HepG2 (cell line): ENCODE measurements around the gene SERPINB6. TPM values are rescaled to one million over a fixed set of nuclear protein-coding genes. Genes with fewer than 3 reads are reported as not detected.

Experiments
- CREB1 ChIP-seq, 2 experiments: fragments of 450-650 bp in 1 of 2; IDR thresholded peaks; 2 replicates each; pipeline ENCODE4 v1.6.1; 2016 to 2017; ENCODE audit warnings: control low read depth in 1 of 2, mild to moderate bottlenecking in 1 of 2, missing compliant biosample characterization in 1 of 2, missing genetic modification characterization in 1 of 2
- DR1 ChIP-seq: sonication (generic); formaldehyde crosslinking; IDR thresholded peaks from 2 replicates; pipeline ENCODE4 v1.8.0; 2021; ENCODE audit warnings: mild to moderate bottlenecking, missing genetic modification reagents, inconsistent platforms
- KAT2B ChIP-seq: fragments of 150-350 bp; IDR thresholded peaks from 2 replicates; pipeline ENCODE4 v1.6.1; 2014; ENCODE audit warnings: low read depth, low read length, borderline replicate concordance
- KDM2A ChIP-seq: sonication (generic); formaldehyde crosslinking; IDR thresholded peaks from 2 replicates; pipeline ENCODE4 v1.4.0; 2020; ENCODE audit warnings: low read depth, missing genetic modification reagents, borderline replicate concordance
- MAFK ChIP-seq, 2 experiments: IDR thresholded peaks in 1 of 2; conservative IDR thresholded peaks in 1 of 2; 2 replicates each; pipeline ENCODE4 v1.6.1; 2011; ENCODE audit warnings: improper control_type of control experiment in 2 of 2, low read length in 2 of 2
- MBD4 ChIP-seq: IDR thresholded peaks from 2 replicates; pipeline ENCODE4 v1.6.1; 2012; ENCODE audit warnings: low read length, inconsistent platforms, borderline replicate concordance
- NAIF1 ChIP-seq: sonication (generic); formaldehyde crosslinking; IDR thresholded peaks from 2 replicates; pipeline ENCODE4 v1.5.0; 2020; ENCODE audit warnings: mild to moderate bottlenecking, missing genetic modification reagents, borderline replicate concordance
- NFYC ChIP-seq: IDR thresholded peaks from 2 replicates; pipeline ENCODE4 v1.6.1; 2016; ENCODE audit warnings: missing genetic modification reagents, missing compliant biosample characterization
- RARG ChIP-seq: sonication (generic); formaldehyde crosslinking; IDR thresholded peaks from 2 replicates; pipeline ENCODE4 v1.4.0; 2020; ENCODE audit warnings: low read depth, mild to moderate bottlenecking, missing genetic modification reagents
- SRF ChIP-seq: IDR thresholded peaks from 2 replicates; pipeline ENCODE4 v1.6.1; 2011; ENCODE audit warnings: mild to moderate bottlenecking, low read depth, low read length, moderate library complexity
- ZBTB21 ChIP-seq: sonication (generic); formaldehyde crosslinking; IDR thresholded peaks from 2 replicates; pipeline ENCODE4 v1.4.0; 2020; ENCODE audit warnings: missing genetic modification reagents
- ZNF264 ChIP-seq: sonication (generic); formaldehyde crosslinking; IDR thresholded peaks from 2 replicates; pipeline ENCODE4 v1.4.0; 2020; ENCODE audit warnings: missing genetic modification reagents
- ZNF317 ChIP-seq: sonication (generic); formaldehyde crosslinking; IDR thresholded peaks from 2 replicates; pipeline ENCODE4 v1.5.0; 2020; ENCODE audit warnings: mild to moderate bottlenecking, missing genetic modification reagents
- ZNF337 ChIP-seq: sonication (generic); formaldehyde crosslinking; IDR thresholded peaks from 2 replicates; pipeline ENCODE4 v1.5.1; 2020; ENCODE audit warnings: missing genetic modification reagents, low read depth, mild to moderate bottlenecking, borderline replicate concordance
- ZNF530 ChIP-seq: sonication (generic); formaldehyde crosslinking; IDR thresholded peaks from 2 replicates; pipeline ENCODE4 v1.5.0; 2020; ENCODE audit warnings: low read depth, mild to moderate bottlenecking, missing genetic modification reagents
- ZNF546 ChIP-seq: sonication (generic); formaldehyde crosslinking; conservative IDR thresholded peaks from 2 replicates; pipeline ENCODE4 v1.8.1; 2023; ENCODE audit warnings: mild to moderate bottlenecking, missing genetic modification reagents
- polyA plus RNA-seq, 8 experiments: library from polyadenylated mRNA; depleted of rRNA in 3 of 8; stranded (reverse) in 7 of 8; unstranded in 1 of 8; fragments of >200 nt; fragmentation: Illumina TruSeq in 4 of 8; extraction: Trizol in 4 of 8; gene quantifications; 2 replicates each; pipeline versions ENCODE4 v1.2.1 to v1.2.3, GENCODE V29; 2011 to 2016; ENCODE audit warnings: low read depth in 4 of 8, missing spikeins in 1 of 8, mixed read lengths in 1 of 8; ENCODE audit not compliant: insufficient read depth in 1 of 8
- total RNA-seq, 5 experiments: library from RNA; depleted of rRNA; stranded (reverse); fragments of >200 nt; fragmentation: Illumina TruSeq; extraction: Trizol; gene quantifications; 2 replicates each; pipeline ENCODE4 v1.2.3, GENCODE V29; 2016; ENCODE audit warnings: low read depth in 1 of 5
- TF ChIP-seq, protein P1 (sequence below): sonication (generic); formaldehyde crosslinking; IDR thresholded peaks from 2 replicates; pipeline ENCODE4 v1.4.0; 2020; ENCODE audit warnings: missing genetic modification reagents, mild to moderate bottlenecking, borderline replicate concordance
- TF ChIP-seq, protein P2 (sequence below): sonication (generic); formaldehyde crosslinking; IDR thresholded peaks from 2 replicates; pipeline ENCODE4 v1.4.0; 2020; ENCODE audit warnings: missing genetic modification reagents
- TF ChIP-seq, protein P3 (sequence below): sonication (generic); formaldehyde crosslinking; IDR thresholded peaks from 2 replicates; pipeline ENCODE4 v1.4.0; 2020; ENCODE audit warnings: missing genetic modification reagents
- TF ChIP-seq, protein P4 (sequence below): sonication (generic); IDR thresholded peaks from 2 replicates; pipeline ENCODE4 v1.6.1; 2016; ENCODE audit warnings: low read depth, borderline replicate concordance
- TF ChIP-seq, protein P5 (sequence below): fragments of 450-650 bp; IDR thresholded peaks from 2 replicates; pipeline ENCODE4 v1.6.1; 2017

Gene SERPINB6
- total and polyA plus RNA-seq, 2 of the 13 experiments (the other 11 are each of a cell fraction or from before 2014, with no cell fraction given) = 38.2 to 61.3 TPM

DNA sequence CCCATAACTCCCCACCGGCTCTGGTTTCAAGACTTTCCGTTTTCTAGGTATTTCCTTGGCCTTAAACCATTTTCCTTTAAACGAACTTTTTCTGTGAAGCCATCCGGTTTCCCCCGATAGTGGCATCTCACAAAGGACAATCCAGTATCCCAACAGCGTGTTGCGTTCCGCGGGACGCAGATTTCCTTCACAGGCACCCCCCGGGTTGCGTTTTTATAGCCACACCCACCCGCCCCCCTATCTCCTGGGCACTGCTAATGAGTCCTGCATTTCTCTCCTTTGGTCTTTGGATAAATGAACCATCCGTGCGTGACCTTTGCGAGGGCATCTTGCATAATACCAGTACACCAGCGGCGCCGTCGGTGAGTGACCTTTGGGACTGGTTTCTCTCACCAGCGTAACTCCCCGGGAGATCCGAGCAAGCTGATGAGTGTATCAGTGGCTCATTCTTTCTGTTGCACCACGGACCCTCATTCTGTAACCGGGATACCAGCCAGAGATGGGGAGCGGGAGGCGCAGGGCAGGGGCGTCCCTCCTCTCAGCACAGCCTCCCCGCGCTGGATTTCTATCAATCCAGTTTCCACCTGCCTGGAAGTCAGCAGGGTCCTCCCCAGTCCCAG is 27.7 kb upstream of the SERPINB6 start (continued):
- TF ChIP-seq MAFK (conservative IDR thresholded peaks at IDR 0.05 in 1 of 2, IDR thresholded peaks at IDR 0.05 in 1 of 2; ENCODE audit: low read length in 2 of 2) = no peak
- TF ChIP-seq, protein P1, sequence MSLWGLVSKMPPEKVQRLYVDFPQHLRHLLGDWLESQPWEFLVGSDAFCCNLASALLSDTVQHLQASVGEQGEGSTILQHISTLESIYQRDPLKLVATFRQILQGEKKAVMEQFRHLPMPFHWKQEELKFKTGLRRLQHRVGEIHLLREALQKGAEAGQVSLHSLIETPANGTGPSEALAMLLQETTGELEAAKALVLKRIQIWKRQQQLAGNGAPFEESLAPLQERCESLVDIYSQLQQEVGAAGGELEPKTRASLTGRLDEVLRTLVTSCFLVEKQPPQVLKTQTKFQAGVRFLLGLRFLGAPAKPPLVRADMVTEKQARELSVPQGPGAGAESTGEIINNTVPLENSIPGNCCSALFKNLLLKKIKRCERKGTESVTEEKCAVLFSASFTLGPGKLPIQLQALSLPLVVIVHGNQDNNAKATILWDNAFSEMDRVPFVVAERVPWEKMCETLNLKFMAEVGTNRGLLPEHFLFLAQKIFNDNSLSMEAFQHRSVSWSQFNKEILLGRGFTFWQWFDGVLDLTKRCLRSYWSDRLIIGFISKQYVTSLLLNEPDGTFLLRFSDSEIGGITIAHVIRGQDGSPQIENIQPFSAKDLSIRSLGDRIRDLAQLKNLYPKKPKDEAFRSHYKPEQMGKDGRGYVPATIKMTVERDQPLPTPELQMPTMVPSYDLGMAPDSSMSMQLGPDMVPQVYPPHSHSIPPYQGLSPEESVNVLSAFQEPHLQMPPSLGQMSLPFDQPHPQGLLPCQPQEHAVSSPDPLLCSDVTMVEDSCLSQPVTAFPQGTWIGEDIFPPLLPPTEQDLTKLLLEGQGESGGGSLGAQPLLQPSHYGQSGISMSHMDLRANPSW (CRISPR knock-in tag) = no peak
- TF ChIP-seq ZNF337 = no peak
- TF ChIP-seq, protein P2, sequence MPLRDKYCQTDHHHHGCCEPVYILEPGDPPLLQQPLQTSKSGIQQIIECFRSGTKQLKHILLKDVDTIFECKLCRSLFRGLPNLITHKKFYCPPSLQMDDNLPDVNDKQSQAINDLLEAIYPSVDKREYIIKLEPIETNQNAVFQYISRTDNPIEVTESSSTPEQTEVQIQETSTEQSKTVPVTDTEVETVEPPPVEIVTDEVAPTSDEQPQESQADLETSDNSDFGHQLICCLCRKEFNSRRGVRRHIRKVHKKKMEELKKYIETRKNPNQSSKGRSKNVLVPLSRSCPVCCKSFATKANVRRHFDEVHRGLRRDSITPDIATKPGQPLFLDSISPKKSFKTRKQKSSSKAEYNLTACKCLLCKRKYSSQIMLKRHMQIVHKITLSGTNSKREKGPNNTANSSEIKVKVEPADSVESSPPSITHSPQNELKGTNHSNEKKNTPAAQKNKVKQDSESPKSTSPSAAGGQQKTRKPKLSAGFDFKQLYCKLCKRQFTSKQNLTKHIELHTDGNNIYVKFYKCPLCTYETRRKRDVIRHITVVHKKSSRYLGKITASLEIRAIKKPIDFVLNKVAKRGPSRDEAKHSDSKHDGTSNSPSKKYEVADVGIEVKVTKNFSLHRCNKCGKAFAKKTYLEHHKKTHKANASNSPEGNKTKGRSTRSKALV (CRISPR knock-in tag) = peak; percentile 75; the same call in 1 of the 2 replicates
- TF ChIP-seq CREB1 (IDR thresholded peaks at IDR 0.05) = no peak
- no peak; the same call in 1 of the 2 replicates for TF ChIP-seq CREB1 (CRISPR knock-in tag; IDR thresholded peaks at IDR 0.05)
- TF ChIP-seq KDM2A = peak; percentile 70
- TF ChIP-seq, protein P3, sequence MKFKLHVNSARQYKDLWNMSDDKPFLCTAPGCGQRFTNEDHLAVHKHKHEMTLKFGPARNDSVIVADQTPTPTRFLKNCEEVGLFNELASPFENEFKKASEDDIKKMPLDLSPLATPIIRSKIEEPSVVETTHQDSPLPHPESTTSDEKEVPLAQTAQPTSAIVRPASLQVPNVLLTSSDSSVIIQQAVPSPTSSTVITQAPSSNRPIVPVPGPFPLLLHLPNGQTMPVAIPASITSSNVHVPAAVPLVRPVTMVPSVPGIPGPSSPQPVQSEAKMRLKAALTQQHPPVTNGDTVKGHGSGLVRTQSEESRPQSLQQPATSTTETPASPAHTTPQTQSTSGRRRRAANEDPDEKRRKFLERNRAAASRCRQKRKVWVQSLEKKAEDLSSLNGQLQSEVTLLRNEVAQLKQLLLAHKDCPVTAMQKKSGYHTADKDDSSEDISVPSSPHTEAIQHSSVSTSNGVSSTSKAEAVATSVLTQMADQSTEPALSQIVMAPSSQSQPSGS (CRISPR knock-in tag) = 0 out of 2 replicates have a peak, but pooled peaks have one; percentile 24
- TF ChIP-seq KAT2B = no peak
- 0 out of 2 replicates have a peak, but pooled peaks have one; percentile 14 for TF ChIP-seq ZBTB21 (CRISPR knock-in tag)
- no peak for TF ChIP-seq DR1 (CRISPR knock-in tag)
- no peak for TF ChIP-seq RARG (CRISPR knock-in tag)
- TF ChIP-seq ZNF264 = peak; percentile 90
- 0 out of 2 replicates have a peak, but pooled peaks have one; percentile 17 for TF ChIP-seq SRF
- TF ChIP-seq, protein P4, sequence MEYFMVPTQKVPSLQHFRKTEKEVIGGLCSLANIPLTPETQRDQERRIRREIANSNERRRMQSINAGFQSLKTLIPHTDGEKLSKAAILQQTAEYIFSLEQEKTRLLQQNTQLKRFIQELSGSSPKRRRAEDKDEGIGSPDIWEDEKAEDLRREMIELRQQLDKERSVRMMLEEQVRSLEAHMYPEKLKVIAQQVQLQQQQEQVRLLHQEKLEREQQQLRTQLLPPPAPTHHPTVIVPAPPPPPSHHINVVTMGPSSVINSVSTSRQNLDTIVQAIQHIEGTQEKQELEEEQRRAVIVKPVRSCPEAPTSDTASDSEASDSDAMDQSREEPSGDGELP = peak; percentile 52; the same call in 1 of the 2 replicates
- no peak for TF ChIP-seq ZNF546
- no peak for TF ChIP-seq MBD4
- no peak for TF ChIP-seq ZNF530 (CRISPR knock-in tag)
- TF ChIP-seq NAIF1 = no peak; the same call in 1 of the 2 replicates
- TF ChIP-seq NFYC (CRISPR knock-in tag) = no peak
- TF ChIP-seq ZNF317 (CRISPR knock-in tag) = no peak
- TF ChIP-seq, protein P5, sequence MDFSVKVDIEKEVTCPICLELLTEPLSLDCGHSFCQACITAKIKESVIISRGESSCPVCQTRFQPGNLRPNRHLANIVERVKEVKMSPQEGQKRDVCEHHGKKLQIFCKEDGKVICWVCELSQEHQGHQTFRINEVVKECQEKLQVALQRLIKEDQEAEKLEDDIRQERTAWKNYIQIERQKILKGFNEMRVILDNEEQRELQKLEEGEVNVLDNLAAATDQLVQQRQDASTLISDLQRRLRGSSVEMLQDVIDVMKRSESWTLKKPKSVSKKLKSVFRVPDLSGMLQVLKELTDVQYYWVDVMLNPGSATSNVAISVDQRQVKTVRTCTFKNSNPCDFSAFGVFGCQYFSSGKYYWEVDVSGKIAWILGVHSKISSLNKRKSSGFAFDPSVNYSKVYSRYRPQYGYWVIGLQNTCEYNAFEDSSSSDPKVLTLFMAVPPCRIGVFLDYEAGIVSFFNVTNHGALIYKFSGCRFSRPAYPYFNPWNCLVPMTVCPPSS = no peak
